SU-DHL-6 (cell line): ENCODE data around the gene P3H2.

ENCODE experiments used
- CTCF ChIP-seq: fragments of 200-600 bp; sonication (generic); IDR thresholded peaks from one replicate; pipeline ENCODE4 v1.5.1; 2017; ENCODE audit warnings: antibody characterized with exemption, mild to moderate bottlenecking, low read length, moderate library complexity; ENCODE audit not compliant: insufficient read depth, poor library complexity, severe bottlenecking
- EZH2phosphoT487 ChIP-seq: fragments of 200-600 bp; sonication (generic), shearing (Covaris generic); conservative IDR thresholded peaks from 2 replicates; pipeline ENCODE4 v1.6.1; 2018; ENCODE audit warnings: mild to moderate bottlenecking, antibody characterized with exemption, low read length, moderate library complexity, mixed read lengths

DNA sequence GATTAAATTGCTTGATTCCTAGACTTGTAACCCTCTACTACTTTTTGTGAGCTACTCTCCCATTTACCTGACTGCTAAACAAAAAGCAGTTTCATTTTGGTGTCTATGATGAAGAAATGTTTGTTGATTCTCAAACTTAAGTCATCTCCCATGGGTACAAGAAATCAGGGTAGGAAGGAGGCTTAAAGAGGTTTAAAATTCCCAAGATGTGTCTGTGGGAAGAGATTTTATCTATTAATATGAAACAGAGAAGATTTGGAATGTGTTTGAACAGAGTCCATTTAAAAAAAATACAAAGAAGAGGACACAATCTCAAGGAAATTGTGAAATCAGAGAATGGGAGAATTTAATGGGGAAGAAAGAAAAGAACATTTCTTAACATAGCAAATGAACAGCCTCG, 14.8 kb downstream of the P3H2 start:
- TF ChIP-seq CTCF (no peak), EZH2phosphoT487 (no peak)
